ENCODE results near the gene ACSF3.
"Not testable (repeated sequence)": the region's sequence is repeated elsewhere in the genome, so short reads cannot be mapped to it uniquely, and the experiment has no call there.

Gene ACSF3

GRCh38 chr16:89175280-89176146 is 81.9 kb downstream of the ACSF3 start:
- DNase-seq (ENCODE audit: low read depth) = no peak

GRCh38 chr16:89176147-89176690 is 82.6 kb downstream of the ACSF3 start:
- DNase-seq (ENCODE audit: low read depth) = no peak

GRCh38 chr16:89176717-89177116 is 83.1 kb downstream of the ACSF3 start:
- no peak for DNase-seq (ENCODE audit: low read depth)

GRCh38 chr16:89177501-89177900 is 83.8 kb downstream of the ACSF3 start:
- DNase-seq (ENCODE audit: low read depth) = no peak

- DNase-seq (ENCODE audit: low read depth) = no peak
Measured at GRCh38 chr16:89178453-89179147, 84.9 kb downstream of the ACSF3 start.

- DNase-seq (ENCODE audit: low read depth) = no peak
Measured at GRCh38 chr16:89179148-89179484, 85.5 kb downstream of the ACSF3 start.

GRCh38 chr16:89179656-89180315 is 86.1 kb downstream of the ACSF3 start:
- no peak for DNase-seq (ENCODE audit: low read depth)

GRCh38 chr16:89183463-89183862 is 89.8 kb downstream of the ACSF3 start:
- no peak for DNase-seq (ENCODE audit: low read depth)

- no peak for DNase-seq (ENCODE audit: low read depth)
Measured at GRCh38 chr16:89183975-89184676, 90.5 kb downstream of the ACSF3 start.

- no peak for DNase-seq (ENCODE audit: low read depth)
Measured at GRCh38 chr16:89184677-89184932, 91.0 kb downstream of the ACSF3 start.

- no peak for DNase-seq (ENCODE audit: low read depth)
Measured at GRCh38 chr16:89184933-89185794, 91.5 kb downstream of the ACSF3 start.

- DNase-seq (ENCODE audit: low read depth) = not testable (repeated sequence)
Measured at GRCh38 chr16:89185887-89186592, 92.4 kb downstream of the ACSF3 start.

GRCh38 chr16:89186593-89187031 is 93.0 kb downstream of the ACSF3 start:
- DNase-seq (ENCODE audit: low read depth) = not testable (repeated sequence)

GRCh38 chr16:89187032-89187769 is 93.5 kb downstream of the ACSF3 start:
- no peak for DNase-seq (ENCODE audit: low read depth)

- DNase-seq (ENCODE audit: low read depth) = no peak
Measured at GRCh38 chr16:89187770-89188392, 94.2 kb downstream of the ACSF3 start.

GRCh38 chr16:89188471-89189357 is 95.1 kb downstream of the ACSF3 start:
- not testable (repeated sequence) for DNase-seq (ENCODE audit: low read depth)

GRCh38 chr16:89189358-89190025 is 95.8 kb downstream of the ACSF3 start:
- no peak for DNase-seq (ENCODE audit: low read depth)
